Neural progenitor cell (in vitro differentiated cells): ENCODE data around the gene ANAPC15. TPM values are rescaled to one million over a fixed set of nuclear protein-coding genes. Genes with fewer than 3 reads are reported as not detected.

Experiments used
- DNase-seq: peaks from one replicate; pipeline ENCODE4 v3.0.0-alpha.2; 2016; ENCODE audit warnings: low spot score
- H2AFZ ChIP-seq: fragments of 200-600 bp; sonication (generic); replicated peaks from 2 replicates; pipeline ENCODE4 v1.6.1; 2016; ENCODE audit warnings: antibody characterized with exemption
- H3F3A ChIP-seq: fragments of 200-600 bp; sonication (generic); 2 replicates; pipeline ENCODE4 v1.6.1; 2016; ENCODE audit warnings: antibody characterized with exemption, low read depth
- H3K27ac ChIP-seq: fragments of 200-600 bp; sonication (generic); 2 replicates; pipeline ENCODE4 v1.5.1; 2016; ENCODE audit warnings: mild to moderate bottlenecking
- H3K27me3 ChIP-seq: fragments of 200-600 bp; sonication (generic); 2 replicates; pipeline ENCODE4 v1.6.1; 2016; ENCODE audit warnings: mild to moderate bottlenecking, moderate library complexity
- H3K36me3 ChIP-seq: fragments of 200-600 bp; sonication (generic); 2 replicates; pipeline ENCODE4 v1.5.1; 2016
- H3K4me1 ChIP-seq: fragments of 200-600 bp; sonication (generic); 2 replicates; pipeline ENCODE4 v1.6.1; 2016; ENCODE audit warnings: mixed run types
- H3K4me2 ChIP-seq: fragments of 200-600 bp; sonication (generic); 2 replicates; pipeline ENCODE4 v1.6.1; 2016
- H3K4me3 ChIP-seq: fragments of 200-600 bp; sonication (generic); 2 replicates; pipeline ENCODE4 v1.5.1; 2016
- H3K79me2 ChIP-seq: fragments of 200-600 bp; sonication (generic); 2 replicates; pipeline ENCODE4 v1.6.1; 2016; ENCODE audit warnings: low read depth
- H3K9ac ChIP-seq: fragments of 200-600 bp; sonication (generic); 2 replicates; pipeline ENCODE4 v1.6.1; 2016
- H3K9me3 ChIP-seq: fragments of 200-600 bp; sonication (generic); 2 replicates; pipeline ENCODE4 v1.5.1; 2016; ENCODE audit warnings: low read depth
- H4K20me1 ChIP-seq: fragments of 200-600 bp; sonication (generic); 2 replicates; pipeline ENCODE4 v1.6.1; 2016; ENCODE audit warnings: low read depth
- H3K27ac Mint-ChIP-seq: 3 replicates; pipeline ENCODE4 v1.8.0; 2021; ENCODE audit warnings: mixed read lengths
- H3K27me3 Mint-ChIP-seq: 2 replicates; pipeline ENCODE4 v1.8.0; 2022; ENCODE audit warnings: low read depth, mild to moderate bottlenecking, inconsistent platforms, moderate library complexity, mixed read lengths; ENCODE audit not compliant: insufficient read depth
- H3K36me3 Mint-ChIP-seq: 3 replicates; pipeline ENCODE4 v1.8.0; 2021; ENCODE audit warnings: mixed read lengths
- H3K4me1 Mint-ChIP-seq: 3 replicates; pipeline ENCODE4 v1.8.0; 2021; ENCODE audit warnings: mixed read lengths
- H3K4me3 Mint-ChIP-seq: 3 replicates; pipeline ENCODE4 v1.8.0; 2021; ENCODE audit warnings: mild to moderate bottlenecking, moderate library complexity, mixed read lengths
- H3K9me3 Mint-ChIP-seq: 3 replicates; pipeline ENCODE4 v1.8.0; 2020; ENCODE audit warnings: mixed read lengths
- EZH2 ChIP-seq: fragments of 200-600 bp; sonication (generic); IDR thresholded peaks from 2 replicates; pipeline ENCODE4 v1.6.1; 2017; ENCODE audit warnings: antibody characterized with exemption, mild to moderate bottlenecking, moderate library complexity
- EZH2phosphoT487 ChIP-seq: fragments of 200-600 bp; sonication (generic); IDR thresholded peaks from 2 replicates; pipeline ENCODE4 v1.6.1; 2017; ENCODE audit warnings: antibody characterized with exemption
- total RNA-seq: library from RNA; depleted of rRNA; stranded (reverse); fragments of >200 nt; gene quantifications from 2 replicates; pipeline ENCODE4 v1.2.3, GENCODE V29; 2015; ENCODE audit warnings: low replicate concordance
- TF ChIP-seq, protein P1 (sequence below): fragments of 200-600 bp; sonication (generic); IDR thresholded peaks from 2 replicates; pipeline ENCODE4 v1.5.1; 2017; ENCODE audit warnings: antibody characterized with exemption, mild to moderate bottlenecking

Gene ANAPC15
- total RNA-seq, 1 donor from 2014 or later: 45.6 TPM

- no peak for DNase-seq
- H3K27ac Mint-ChIP-seq: peak overlapping the region; percentile 9
- Histone ChIP-seq H4K20me1 (peaks cover 16% of the 10 kb centered on the region), H3K27me3 (no peaks in the 10 kb centered on the region), H3K9me3 (no peaks in the 10 kb centered on the region), H3K79me2 (peaks cover 17% of the 10 kb centered on the region), H3K4me1 (peaks cover 17% of the 10 kb centered on the region), H3K9ac (no peak overlapping the region), H3F3A (peaks cover 34% of the 10 kb centered on the region), H3K27ac (no peak overlapping the region), H3K4me2 (no peak overlapping the region), H3K4me3 (no peak overlapping the region), H3K36me3 (no peaks in the 10 kb centered on the region), H2AFZ (no peak overlapping the region)
- H3K27me3 Mint-ChIP-seq: peaks cover 2% of the 10 kb centered on the region
- TF ChIP-seq EZH2 (no peak), EZH2phosphoT487 (no peak)
- TF ChIP-seq, protein P1, sequence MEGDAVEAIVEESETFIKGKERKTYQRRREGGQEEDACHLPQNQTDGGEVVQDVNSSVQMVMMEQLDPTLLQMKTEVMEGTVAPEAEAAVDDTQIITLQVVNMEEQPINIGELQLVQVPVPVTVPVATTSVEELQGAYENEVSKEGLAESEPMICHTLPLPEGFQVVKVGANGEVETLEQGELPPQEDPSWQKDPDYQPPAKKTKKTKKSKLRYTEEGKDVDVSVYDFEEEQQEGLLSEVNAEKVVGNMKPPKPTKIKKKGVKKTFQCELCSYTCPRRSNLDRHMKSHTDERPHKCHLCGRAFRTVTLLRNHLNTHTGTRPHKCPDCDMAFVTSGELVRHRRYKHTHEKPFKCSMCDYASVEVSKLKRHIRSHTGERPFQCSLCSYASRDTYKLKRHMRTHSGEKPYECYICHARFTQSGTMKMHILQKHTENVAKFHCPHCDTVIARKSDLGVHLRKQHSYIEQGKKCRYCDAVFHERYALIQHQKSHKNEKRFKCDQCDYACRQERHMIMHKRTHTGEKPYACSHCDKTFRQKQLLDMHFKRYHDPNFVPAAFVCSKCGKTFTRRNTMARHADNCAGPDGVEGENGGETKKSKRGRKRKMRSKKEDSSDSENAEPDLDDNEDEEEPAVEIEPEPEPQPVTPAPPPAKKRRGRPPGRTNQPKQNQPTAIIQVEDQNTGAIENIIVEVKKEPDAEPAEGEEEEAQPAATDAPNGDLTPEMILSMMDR: no peak
- H3K9me3 Mint-ChIP-seq: no peaks in the 10 kb centered on the region
- no peak overlapping the region for H3K4me3 Mint-ChIP-seq
- no peaks in the 10 kb centered on the region for H3K36me3 Mint-ChIP-seq
- peaks cover 29% of the 10 kb centered on the region for H3K4me1 Mint-ChIP-seq
These were observed 29.1 kb downstream of the ANAPC15 start for GRCh38 chr11:72083414-72083813.

DNA sequence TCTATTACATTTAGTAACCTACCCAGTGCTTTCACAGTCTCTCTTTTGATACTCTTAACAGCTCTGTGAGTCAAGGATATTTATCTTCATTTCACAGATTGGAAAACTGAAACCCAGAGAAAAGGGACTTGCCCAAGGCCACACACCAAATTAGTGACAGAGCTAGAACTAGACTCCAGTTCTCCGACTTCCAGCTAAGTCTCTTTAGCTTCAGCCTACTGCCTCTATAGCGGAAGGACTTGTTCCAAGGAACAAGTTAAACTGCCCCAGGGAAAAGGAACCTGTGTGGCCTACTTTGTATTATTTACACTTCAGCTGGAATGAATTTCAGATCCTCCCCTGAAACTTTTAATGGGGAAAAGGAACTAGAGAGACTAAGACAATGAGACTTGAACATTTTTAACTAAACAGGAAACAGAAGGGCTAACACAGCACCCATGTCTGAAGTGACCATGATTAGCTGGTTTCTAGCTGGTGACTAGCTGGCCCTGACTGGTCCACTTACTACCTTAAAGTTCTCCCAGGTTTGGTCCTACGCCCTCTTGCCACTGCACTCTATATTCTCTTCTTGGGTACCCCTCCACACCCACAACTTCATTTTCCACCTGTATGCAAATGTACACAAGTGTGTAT, 30.6 kb downstream of the ANAPC15 start:
- Histone ChIP-seq H3K4me2 (no peak overlapping the region), H3K27ac (no peak overlapping the region), H3K9ac (no peak overlapping the region), H3K4me1 (peaks cover 20% of the 10 kb centered on the region), H2AFZ (no peak overlapping the region), H3K4me3 (no peak overlapping the region), H3K36me3 (no peaks in the 10 kb centered on the region), H3K79me2 (peaks cover 32% of the 10 kb centered on the region), H3K27me3 (no peaks in the 10 kb centered on the region), H3F3A (peaks cover 32% of the 10 kb centered on the region), H4K20me1 (peaks cover 27% of the 10 kb centered on the region), H3K9me3 (no peaks in the 10 kb centered on the region)
- Mint-ChIP-seq H3K4me3 (peak overlapping the region; percentile 90), H3K27ac (peak overlapping the region; percentile 80), H3K4me1 (peaks cover 34% of the 10 kb centered on the region), H3K27me3 (peaks cover 2% of the 10 kb centered on the region), H3K9me3 (no peaks in the 10 kb centered on the region), H3K36me3 (no peaks in the 10 kb centered on the region)
- no peak for DNase-seq
- TF ChIP-seq, protein P1: no peak
- TF ChIP-seq EZH2phosphoT487 (no peak), EZH2 (no peak)

DNA sequence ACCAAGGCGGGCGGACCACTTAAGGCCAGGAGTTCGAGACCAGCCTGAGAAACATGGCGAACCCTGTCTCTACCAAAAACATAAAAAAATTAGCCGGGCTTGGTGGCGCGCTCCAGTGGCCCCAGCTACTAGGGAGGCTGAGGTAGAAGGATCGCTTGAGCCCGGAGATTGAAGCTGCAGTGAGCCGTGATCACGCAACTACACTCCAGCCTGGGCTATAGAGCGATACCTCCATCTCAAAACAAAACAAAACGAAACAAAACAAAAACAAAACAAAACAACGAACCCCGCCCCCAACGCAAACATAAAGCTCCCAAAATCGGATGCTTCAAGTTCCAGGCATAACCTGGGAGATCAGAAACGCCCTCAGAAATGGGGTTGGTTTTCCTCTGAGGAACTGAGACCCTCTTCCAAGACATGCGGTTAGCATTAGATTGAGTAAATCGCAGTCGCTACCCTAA, 31.3 kb downstream of the ANAPC15 start:
- peaks cover 16% of the 10 kb centered on the region for H3K4me1 ChIP-seq
- no peaks in the 10 kb centered on the region for H3K27me3 ChIP-seq
- H3K9ac ChIP-seq: no peak overlapping the region
- H3F3A ChIP-seq: peaks cover 25% of the 10 kb centered on the region
- H3K9me3 ChIP-seq: no peaks in the 10 kb centered on the region
- Mint-ChIP-seq H3K9me3 (no peaks in the 10 kb centered on the region), H3K27me3 (peaks cover 2% of the 10 kb centered on the region), H3K27ac (peak overlapping the region; percentile 100), H3K4me1 (peaks cover 34% of the 10 kb centered on the region), H3K36me3 (no peaks in the 10 kb centered on the region), H3K4me3 (peak overlapping the region; percentile 90)
- TF ChIP-seq EZH2 (no peak), EZH2phosphoT487 (no peak)
- TF ChIP-seq, protein P1: no peak
- H3K27ac ChIP-seq: peak overlapping the region; percentile 65
- H4K20me1 ChIP-seq: peaks cover 33% of the 10 kb centered on the region
- H2AFZ ChIP-seq: peak overlapping the region; percentile 43
- H3K36me3 ChIP-seq: no peaks in the 10 kb centered on the region
- peak overlapping the region; percentile 46 for H3K4me3 ChIP-seq
- DNase-seq: no peak
- H3K79me2 ChIP-seq: peaks cover 39% of the 10 kb centered on the region
- H3K4me2 ChIP-seq: peak overlapping the region; percentile 67
